HFF-Myc (cell line): ENCODE data around the gene ATP5PB.

Source experiments
- DNase-seq: peaks from one replicate; pipeline ENCODE4 v3.0.0-alpha.2; 2011; ENCODE audit warnings: low read depth; ENCODE audit errors: extremely low read depth
- H3K4me3 ChIP-seq: replicated peaks from 2 replicates; pipeline ENCODE4 v1.5.1; 2011; ENCODE audit warnings: low read depth, mild to moderate bottlenecking, control low read depth, low read length
- CTCF ChIP-seq: IDR thresholded peaks from 2 replicates; pipeline ENCODE4 v1.5.1; 2012; ENCODE audit warnings: mild to moderate bottlenecking, low read depth, low read length, control low read depth; ENCODE audit errors: missing control alignments

ATP5PB gene

GRCh38 chr1:111448918-111449702 is at the start of gene ATP5PB, which contains the start of gene WDR77:
Gene ATP5PB (plus strand): TSS chr1:111449464. CDS start chr1:111449542, 78 bp downstream.
Gene WDR77 (minus strand): TSS chr1:111449256. CDS start chr1:111449169, 87 bp downstream.
- H3K4me3 ChIP-seq, result peak within 1 kb of the TSS; percentile 96
- peak; percentile 99 for DNase-seq
- no peak for TF ChIP-seq CTCF

- H3K4me3 ChIP-seq, result no peak overlapping the region
- peak; percentile 63 for TF ChIP-seq CTCF
- no peak for DNase-seq
Measured at GRCh38 chr1:111399792-111400610, 49.3 kb upstream of the ATP5PB start.

- no peak for TF ChIP-seq CTCF
- DNase-seq, result no peak
Measured at GRCh38 chr1:111402083-111402482, 47.2 kb upstream of the ATP5PB start.

GRCh38 chr1:111404588-111404987 is 44.7 kb upstream of the ATP5PB start:
- TF ChIP-seq CTCF, result no peak
- H3K4me3 ChIP-seq, result no peak overlapping the region
- no peak for DNase-seq

More at GRCh38 chr1:111402083-111402482, 47.2 kb upstream of the ATP5PB start:
- H3K4me3 ChIP-seq, result no peak overlapping the region

GRCh38 chr1:111406321-111406768 is 42.9 kb upstream of the ATP5PB start:
- no peak overlapping the region for H3K4me3 ChIP-seq
- no peak for DNase-seq
- no peak for TF ChIP-seq CTCF

- no peak for DNase-seq
- TF ChIP-seq CTCF, result no peak
- H3K4me3 ChIP-seq, result no peak overlapping the region
Measured at GRCh38 chr1:111407301-111407700, 42.0 kb upstream of the ATP5PB start.
